Spleen (tissue), 13 donors: ENCODE measurements around the gene SLC26A1. TPM values are rescaled to one million over a fixed set of nuclear protein-coding genes. Genes with fewer than 3 reads are reported as not detected.
A peak's percentile ranks its signal among the peaks of the same experiment; 100 is the strongest.

ENCODE experiments used
- DNase-seq: peaks from one replicate; pipeline ENCODE4 v3.0.0-alpha.2; 2020
- H3K27ac ChIP-seq, 8 donors: fragments of 200-600 bp; sonication (generic) in 7 of 8; 1 replicate in 4 of 8; 2 replicates in 4 of 8; pipeline versions ENCODE4 v1.5.0 to v1.8.0; 2016 to 2021; ENCODE audit warnings: inconsistent platforms in 4 of 8, mild to moderate bottlenecking in 4 of 8, moderate library complexity in 1 of 8
- H3K27me3 ChIP-seq, 7 donors: fragments of 200-600 bp; sonication (generic) in 6 of 7; replicated peaks in 1 of 7; 1 replicate in 4 of 7; 2 replicates in 3 of 7; pipeline versions ENCODE4 v1.5.0 to v1.8.0; 2016 to 2021; ENCODE audit warnings: inconsistent platforms in 3 of 7, mild to moderate bottlenecking in 1 of 7
- H3K36me3 ChIP-seq, 6 donors: fragments of 200-600 bp; sonication (generic) in 5 of 6; 1 replicate in 4 of 6; 2 replicates in 2 of 6; pipeline versions ENCODE4 v1.5.0 to v1.8.0; 2016 to 2021; ENCODE audit warnings: inconsistent platforms in 2 of 6
- H3K4me1 ChIP-seq, 6 donors: fragments of 200-600 bp; sonication (generic) in 5 of 6; 1 replicate in 3 of 6; 2 replicates in 3 of 6; pipeline versions ENCODE4 v1.5.0 to v1.8.0; 2016 to 2021; ENCODE audit warnings: inconsistent platforms in 3 of 6
- H3K4me3 ChIP-seq, 8 donors: fragments of 200-600 bp; sonication (generic) in 7 of 8; 1 replicate in 4 of 8; 2 replicates in 4 of 8; pipeline versions ENCODE4 v1.5.0 to v1.8.0; 2016 to 2021; ENCODE audit warnings: inconsistent platforms in 4 of 8, mild to moderate bottlenecking in 4 of 8, moderate library complexity in 2 of 8
- H3K9me3 ChIP-seq, 8 donors: fragments of 200-600 bp; sonication (generic) in 7 of 8; 1 replicate in 4 of 8; 2 replicates in 4 of 8; pipeline versions ENCODE4 v1.5.0 to v1.8.0; 2016 to 2021; ENCODE audit warnings: inconsistent platforms in 4 of 8
- POLR2A ChIP-seq, 3 donors: fragments of 450-650 bp; IDR thresholded peaks; one replicate each; pipeline ENCODE4 v1.5.1; 2017; ENCODE audit warnings: antibody characterized with exemption in 3 of 3, mild to moderate bottlenecking in 1 of 3
- POLR2AphosphoS5 ChIP-seq, 3 donors: sonication (generic); formaldehyde crosslinking; IDR thresholded peaks; one replicate each; pipeline ENCODE4 v1.5.1; 2017; ENCODE audit warnings: antibody characterized with exemption in 3 of 3
- WGBS, 5 donors: extraction: QIAGEN DNeasy Blood & Tissue Kit in 3 of 5; methylation state at CpG; one replicate each; pipeline versions ENCODE4 v1.1.5 to v1.1.7; 2013 to 2018; 5-methylcytosine and 5-hydroxymethylcytosine counted together
- intact Hi-C: fragments of 100-400 bp; cut with DNase I; formaldehyde crosslinking; loops from one replicate; pipeline ENCODE4 v1.15.0; 2023; ENCODE audit warnings: low total_unique reads
- long read RNA-seq, 2 donors: transcript quantifications; one replicate each; lab custom pipeline, GENCODE V29; 2026
- polyA plus RNA-seq, 3 donors: library from polyadenylated mRNA; stranded (reverse); fragments of 200-250 nt; gene quantifications; one replicate each; pipeline ENCODE4 v1.2.1, GENCODE V29; 2013
- total RNA-seq, 7 donors: library from RNA; depleted of rRNA in 3 of 7; stranded (reverse); fragments of >200 nt in 3 of 7; fragmentation: NEBNext Ultra II Directional in 4 of 7; extraction: Animal tissue kit (Norgen Biotek cat#: 25700) in 4 of 7; gene quantifications; one replicate each; pipeline versions ENCODE4 v1.1.0 to v1.2.1, GENCODE V29; 2016 to 2021
- TF ChIP-seq, protein P1 (sequence below), 11 experiments: fragments of 200-600 bp in 7 of 11; fragments of 450-650 bp in 4 of 11; sonication (generic) in 4 of 11; IDR thresholded peaks in 8 of 11; conservative IDR thresholded peaks in 3 of 11; 1 replicate in 7 of 11; 2 replicates in 4 of 11; pipeline versions ENCODE4 v1.4.0 to v1.8.0; 2016 to 2021; ENCODE audit warnings: antibody characterized with exemption in 11 of 11, inconsistent platforms in 4 of 11, mild to moderate bottlenecking in 1 of 11
- donor health status: healthy with polysubstance abuse.
- donor health status: DM: no; HTN: no; CAD: no; lungs with moderate emphysema.
- donor health status: DM: no; HTN: no; CAD: no.
- donor health status: Bipolar disorder and iron deficiency.
- donor health status: healthy.
- donor health status: DM: no; HTN: no; CAD: no.
- donor health status: DM: yes; HTN: yes; CAD: no.

Gene SLC26A1
- under 1 TPM in 6 of 7 donors, not detected in 1; 0.07 to 0.68 (median 0.19) TPM for total RNA-seq
- under 1 TPM; 0.24 to 0.48 (median 0.30) TPM for polyA plus RNA-seq
- long read RNA-seq, donor 1 = 0 reads
- long read RNA-seq, donor 2 = 0 reads

DNA sequence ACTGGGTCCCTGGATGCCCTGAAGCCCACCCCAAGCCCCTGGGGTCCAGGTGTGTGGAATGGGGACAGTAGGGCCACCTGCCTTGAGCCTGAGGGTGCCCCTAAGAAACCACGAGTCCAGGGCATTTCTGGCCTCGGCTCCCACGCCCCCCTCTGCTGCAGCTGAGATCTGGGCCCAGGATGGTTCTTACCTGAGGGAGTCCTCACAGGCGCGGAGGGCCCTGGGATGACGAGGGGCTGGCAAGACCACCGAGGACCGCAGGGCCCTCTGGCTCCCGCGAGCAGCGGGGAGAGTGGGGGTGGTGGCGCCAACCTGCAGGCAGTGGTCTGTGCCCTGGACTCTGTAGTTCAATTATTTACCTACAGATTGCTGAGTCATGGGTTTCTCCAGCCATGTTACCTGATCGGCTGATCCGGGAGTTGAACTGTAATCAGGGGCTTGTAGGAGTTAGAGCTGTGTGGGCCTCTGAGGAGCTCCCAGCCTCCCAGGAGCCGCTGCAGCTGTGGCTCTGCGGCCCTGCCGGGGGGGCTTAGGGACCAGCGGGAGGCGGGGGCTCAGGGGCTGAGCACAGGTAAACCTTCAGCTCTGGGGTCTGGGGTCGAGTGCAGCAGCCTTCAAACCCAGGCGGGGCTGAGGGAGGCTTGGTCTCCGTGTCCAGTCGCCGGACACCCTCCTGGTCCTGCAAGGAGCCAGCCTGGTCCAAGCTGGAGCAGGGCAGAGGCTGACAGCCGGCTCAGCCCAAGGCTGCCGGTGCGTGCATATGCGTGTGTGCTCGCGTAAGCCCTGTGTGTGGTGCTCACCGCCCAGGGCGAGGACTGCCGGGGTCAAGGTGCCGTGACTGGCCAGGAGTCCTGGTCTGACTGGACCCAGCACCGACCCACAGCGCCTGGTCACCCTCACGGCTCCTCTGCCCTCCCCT lies at the start of gene SLC26A1:
Gene SLC26A1 (minus strand): TSS at position 294 of the 919 bp plus-strand sequence. CDS start 1,701 bp downstream, outside the sequence.
- Histone ChIP-seq H3K27ac (peak within 1 kb of the TSS in 7 of 8 donors; percentile 44 to 79 (median 60)), H3K36me3 (peaks cover 0 to 33% (median 16%) of the 10 kb centered on the region in 6 donors), H3K27me3 (peaks cover 0 to 28% (median 21%) of the 10 kb centered on the region in 7 donors), H3K9me3 (no peaks in the 10 kb centered on the region), H3K4me1 (peaks cover 0 to 53% (median 38%) of the 10 kb centered on the region in 6 donors), H3K4me3 (peak within 1 kb of the TSS in 4 of 8 donors; percentile 5 to 52 (median 24))
- WGBS, 5 donors = 87 to 91% (median 89%) methylated on average over 16 to 37 of the region's 37 CpGs
- TF ChIP-seq POLR2A (IDR thresholded peaks at IDR 0.05) = no peak
- TF ChIP-seq POLR2AphosphoS5 (IDR thresholded peaks at IDR 0.05) = peak in 1 of 3 donors; percentile 19
- TF ChIP-seq, protein P1, sequence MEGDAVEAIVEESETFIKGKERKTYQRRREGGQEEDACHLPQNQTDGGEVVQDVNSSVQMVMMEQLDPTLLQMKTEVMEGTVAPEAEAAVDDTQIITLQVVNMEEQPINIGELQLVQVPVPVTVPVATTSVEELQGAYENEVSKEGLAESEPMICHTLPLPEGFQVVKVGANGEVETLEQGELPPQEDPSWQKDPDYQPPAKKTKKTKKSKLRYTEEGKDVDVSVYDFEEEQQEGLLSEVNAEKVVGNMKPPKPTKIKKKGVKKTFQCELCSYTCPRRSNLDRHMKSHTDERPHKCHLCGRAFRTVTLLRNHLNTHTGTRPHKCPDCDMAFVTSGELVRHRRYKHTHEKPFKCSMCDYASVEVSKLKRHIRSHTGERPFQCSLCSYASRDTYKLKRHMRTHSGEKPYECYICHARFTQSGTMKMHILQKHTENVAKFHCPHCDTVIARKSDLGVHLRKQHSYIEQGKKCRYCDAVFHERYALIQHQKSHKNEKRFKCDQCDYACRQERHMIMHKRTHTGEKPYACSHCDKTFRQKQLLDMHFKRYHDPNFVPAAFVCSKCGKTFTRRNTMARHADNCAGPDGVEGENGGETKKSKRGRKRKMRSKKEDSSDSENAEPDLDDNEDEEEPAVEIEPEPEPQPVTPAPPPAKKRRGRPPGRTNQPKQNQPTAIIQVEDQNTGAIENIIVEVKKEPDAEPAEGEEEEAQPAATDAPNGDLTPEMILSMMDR (IDR thresholded peaks at IDR 0.05 in 8 of 11, conservative IDR thresholded peaks at IDR 0.05 in 3 of 11) = no peak
- no peak for DNase-seq
- intact Hi-C loops = no loop called here

- no peaks in the 10 kb centered on the region for H3K36me3 ChIP-seq
- 90 to 95% (median 94%) methylated on average over 16 to 17 of the region's 17 CpGs for WGBS, 5 donors
- no peak for DNase-seq
- no peak overlapping the region for H3K27ac ChIP-seq
- H3K9me3 ChIP-seq = no peaks in the 10 kb centered on the region
- no peak for TF ChIP-seq POLR2AphosphoS5 (IDR thresholded peaks at IDR 0.05)
- TF ChIP-seq, protein P1 (IDR thresholded peaks at IDR 0.05 in 8 of 11, conservative IDR thresholded peaks at IDR 0.05 in 3 of 11) = no peak
- no peak for TF ChIP-seq POLR2A (IDR thresholded peaks at IDR 0.05)
- intact Hi-C loops = no loop called here
- H3K27me3 ChIP-seq = peaks cover 0 to 58% (median 28%) of the 10 kb centered on the region in 7 donors
- no peak overlapping the region for H3K4me3 ChIP-seq
- H3K4me1 ChIP-seq = peaks cover 0 to 20% (median 7%) of the 10 kb centered on the region in 6 donors
Measured at GRCh38 chr4:1042352-1043055, 49.3 kb upstream of the SLC26A1 start.

GRCh38 chr4:1041936-1042330 lies 48.7 kb upstream of the SLC26A1 start:
- Histone ChIP-seq H3K27me3 (peaks cover 0 to 52% (median 22%) of the 10 kb centered on the region in 7 donors), H3K4me1 (peaks cover 0 to 16% (median 3%) of the 10 kb centered on the region in 6 donors), H3K27ac (no peak overlapping the region), H3K9me3 (no peaks in the 10 kb centered on the region), H3K36me3 (no peaks in the 10 kb centered on the region), H3K4me3 (no peak overlapping the region)
- intact Hi-C loops = no loop called here
- WGBS, 5 donors = 65 to 76% (median 74%) methylated on average over 7 to 8 of the region's 8 CpGs
- no peak for TF ChIP-seq POLR2AphosphoS5 (IDR thresholded peaks at IDR 0.05)
- TF ChIP-seq POLR2A (IDR thresholded peaks at IDR 0.05) = no peak
- TF ChIP-seq, protein P1 (IDR thresholded peaks at IDR 0.05 in 8 of 11, conservative IDR thresholded peaks at IDR 0.05 in 3 of 11) = no peak
- no peak for DNase-seq
